Measurements from ENCODE around the gene SNRPA. TPM values are rescaled to one million over a fixed set of nuclear protein-coding genes. Genes with fewer than 3 reads are reported as not detected.

Gene SNRPA
- total RNA-seq, 1 experiment from 2014 or later = 225 TPM

DNA sequence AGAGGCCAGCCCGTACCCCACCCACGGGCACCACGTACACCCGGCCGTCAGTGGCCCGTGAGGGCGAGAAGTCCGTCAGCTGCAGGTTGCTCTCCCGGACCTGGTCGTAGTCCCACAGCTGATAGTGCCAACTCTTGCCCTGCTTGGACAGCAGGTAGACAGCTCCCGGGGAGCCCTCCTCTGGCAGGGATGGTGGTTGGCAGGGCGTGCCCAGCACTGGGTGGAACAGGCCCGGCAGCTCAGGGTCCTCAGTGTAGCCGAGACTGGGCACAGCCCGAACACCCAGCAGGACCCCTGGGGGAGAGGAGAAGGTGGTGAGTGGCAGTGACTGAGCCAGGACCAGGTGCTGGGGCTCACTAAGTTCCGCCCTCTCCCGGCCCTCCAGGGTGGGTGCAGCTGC, 8.5 kb upstream of the SNRPA start:
- H2BK5ac ChIP-seq (ENCODE audit: insufficient read length, low read length) = no peak overlapping the region

More for the DNA sequence above, 8.5 kb upstream of the SNRPA start:
- Mint-ChIP-seq H3K36me3 (ENCODE audit: insufficient read depth in 1 of 3, low read depth in 3 of 3) (peaks cover 5 to 20% (median 16%) of the 10 kb centered on the region in 3 experiments; a peak in 6 of 7 replicates), H3K4me3 (no peak overlapping the region), H3K27me3 (ENCODE audit: low read depth) (no peaks in the 10 kb centered on the region), H3K9me3 (no peaks in the 10 kb centered on the region), H3K27ac (no peak overlapping the region), H3K4me1 (peaks cover 11 to 15% of the 10 kb centered on the region in 2 experiments)
- Histone ChIP-seq H3K4me1 (ENCODE audit: insufficient read depth, low read length) (0 out of 2 replicates have a peak, but pooled peaks cover 4% of the 10 kb centered on the region), H3K56ac (ENCODE audit: insufficient read length, low read depth, low read length) (no peak overlapping the region), H4K5ac (ENCODE audit: insufficient read length, low read depth, low read length) (no peak overlapping the region), H2BK120ac (ENCODE audit: low read depth, low read length, poor library complexity, severe bottlenecking) (no peak overlapping the region), H3K23ac (ENCODE audit: insufficient read length, low read depth, low read length) (no peak overlapping the region), H2AK5ac (ENCODE audit: insufficient read length, low read length) (no peak overlapping the region), H3K9ac (ENCODE audit: extremely low read depth, insufficient read length, low read length) (no peak overlapping the region), H4K20me1 (ENCODE audit: control insufficient read depth, insufficient read depth, insufficient read length) (no peaks in the 10 kb centered on the region), H2AFZ (ENCODE audit: low read length) (no peak overlapping the region), H3K27me3 (ENCODE audit: insufficient read depth, low read length) (no peaks in the 10 kb centered on the region), H3K9me3 (ENCODE audit: control insufficient read depth, low read depth, low read length) (no peaks in the 10 kb centered on the region), H3K14ac (ENCODE audit: insufficient read depth, low read length) (no peak overlapping the region), H2BK15ac (ENCODE audit: low read depth, low read length) (no peak overlapping the region), H3K27ac (ENCODE audit: insufficient read length, low read depth, low read length) (no peak overlapping the region), H3K79me2 (ENCODE audit: insufficient read depth, low read length) (no peaks in the 10 kb centered on the region), H3K4me2 (ENCODE audit: insufficient read depth, insufficient read length, low read length) (no peak overlapping the region), H3K4ac (ENCODE audit: low read depth, low read length) (no peak overlapping the region), H3K79me1 (ENCODE audit: insufficient read depth, low read depth, low read length, poor library complexity, severe bottlenecking) (no peaks in the 10 kb centered on the region), H4K8ac (replicated peaks; ENCODE audit: insufficient read length, low read depth, low read length) (no peak overlapping the region), H2BK20ac (ENCODE audit: low read depth, low read length, poor library complexity, severe bottlenecking) (no peak overlapping the region), H3K18ac (ENCODE audit: insufficient read length, low read depth, low read length) (no peak overlapping the region), H3K23me2 (ENCODE audit: insufficient read length, low read depth, low read length, poor library complexity, severe bottlenecking) (no peaks in the 10 kb centered on the region), H4K91ac (ENCODE audit: insufficient read length, low read depth, low read length) (no peak overlapping the region), H3T11ph (ENCODE audit: low read length) (no peak overlapping the region), H2BK12ac (ENCODE audit: insufficient read length, low read depth, low read length) (no peak overlapping the region)
- no CpG with 5 or more reads among the region's 17 CpGs for WGBS (ENCODE audit: extremely low coverage, insufficient read length, low lambda C conversion rate)
- DNase-seq = no peak
- TF ChIP-seq, protein P1, sequence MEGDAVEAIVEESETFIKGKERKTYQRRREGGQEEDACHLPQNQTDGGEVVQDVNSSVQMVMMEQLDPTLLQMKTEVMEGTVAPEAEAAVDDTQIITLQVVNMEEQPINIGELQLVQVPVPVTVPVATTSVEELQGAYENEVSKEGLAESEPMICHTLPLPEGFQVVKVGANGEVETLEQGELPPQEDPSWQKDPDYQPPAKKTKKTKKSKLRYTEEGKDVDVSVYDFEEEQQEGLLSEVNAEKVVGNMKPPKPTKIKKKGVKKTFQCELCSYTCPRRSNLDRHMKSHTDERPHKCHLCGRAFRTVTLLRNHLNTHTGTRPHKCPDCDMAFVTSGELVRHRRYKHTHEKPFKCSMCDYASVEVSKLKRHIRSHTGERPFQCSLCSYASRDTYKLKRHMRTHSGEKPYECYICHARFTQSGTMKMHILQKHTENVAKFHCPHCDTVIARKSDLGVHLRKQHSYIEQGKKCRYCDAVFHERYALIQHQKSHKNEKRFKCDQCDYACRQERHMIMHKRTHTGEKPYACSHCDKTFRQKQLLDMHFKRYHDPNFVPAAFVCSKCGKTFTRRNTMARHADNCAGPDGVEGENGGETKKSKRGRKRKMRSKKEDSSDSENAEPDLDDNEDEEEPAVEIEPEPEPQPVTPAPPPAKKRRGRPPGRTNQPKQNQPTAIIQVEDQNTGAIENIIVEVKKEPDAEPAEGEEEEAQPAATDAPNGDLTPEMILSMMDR (conservative IDR thresholded peaks at IDR 0.05) = peak; percentile 16; the same call in 1 of the 3 replicates
